ENCODE measurements around the gene PER1. TPM values are rescaled to one million over a fixed set of nuclear protein-coding genes. Genes with fewer than 3 reads are reported as not detected.

Gene PER1
- total and polyA plus RNA-seq, 9 of the 15 experiments (the other 6 are each of a cell fraction or from before 2014, with no cell fraction given): 0.13 to 26.0 (median 3.4) TPM

DNA sequence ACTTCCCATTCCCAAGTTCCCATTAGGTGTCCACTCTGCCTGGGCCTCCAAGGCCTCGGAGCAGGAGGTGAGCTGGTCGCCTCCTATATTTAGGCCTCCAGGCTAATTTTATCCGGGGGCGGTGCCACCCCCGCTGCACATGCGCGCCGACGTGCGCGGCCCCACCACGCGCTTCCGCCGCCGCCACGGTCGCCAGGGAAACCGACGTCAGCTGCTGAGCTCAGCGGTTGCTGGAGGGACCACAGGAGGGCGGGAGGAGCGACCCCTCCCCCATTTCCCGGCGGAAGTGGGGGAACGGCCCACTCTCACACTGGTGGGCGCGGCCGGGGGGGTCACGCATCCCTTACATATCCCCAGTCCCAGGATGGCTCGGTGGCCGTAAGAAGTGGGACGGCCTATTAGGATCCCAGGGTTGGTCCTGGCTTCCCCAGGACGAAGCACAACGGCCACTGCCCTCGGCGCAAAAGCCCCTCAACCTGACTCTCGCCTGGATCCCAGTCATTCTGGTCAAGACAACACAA is 1.0 kb downstream of the PER1 start (continued):
- 0 out of 2 replicates have a peak, but pooled peaks have one; percentile 20 for TF ChIP-seq LCOR (CRISPR knock-in tag; IDR thresholded peaks at IDR 0.05)
- TF ChIP-seq ATF1 (CRISPR knock-in tag; IDR thresholded peaks at IDR 0.05): no peak
- TF ChIP-seq ATF1 (tag; IDR thresholded peaks at IDR 0.05): peak; percentile 87
- peak; percentile 68 to 75 for TF ChIP-seq MAZ (CRISPR knock-in tag; conservative IDR thresholded peaks at IDR 0.05 in 1 of 2, IDR thresholded peaks at IDR 0.05 in 1 of 2)
- peak; percentile 89 for TF ChIP-seq CREM (IDR thresholded peaks at IDR 0.05; ENCODE audit: low read depth)
- TF ChIP-seq SIN3A (IDR thresholded peaks at IDR 0.05; ENCODE audit: borderline replicate concordance in 2 of 2, control insufficient read depth in 1 of 2, low read depth in 2 of 2, low read length in 2 of 2): peak; percentile 40 to 97; a peak in 2 of 4 replicates
- 0 out of 2 replicates have a peak, but pooled peaks have one; percentile 43 for TF ChIP-seq FOXP1 (CRISPR knock-in tag; IDR thresholded peaks at IDR 0.05)
- TF ChIP-seq CREB1 (IDR thresholded peaks at IDR 0.05): 0 out of 2 replicates have a peak, but pooled peaks have one; percentile 62
- TF ChIP-seq CREB1 (CRISPR knock-in tag; IDR thresholded peaks at IDR 0.05): peak; percentile 81
- TF ChIP-seq ZNF717 (CRISPR knock-in tag; IDR thresholded peaks at IDR 0.05): no peak
- peak; percentile 88 for TF ChIP-seq RBM22 (IDR thresholded peaks at IDR 0.05; ENCODE audit: low read depth, low read length, poor library complexity, severe bottlenecking)
- TF ChIP-seq ZBTB12 (CRISPR knock-in tag; IDR thresholded peaks at IDR 0.05): peak; percentile 65
- TF ChIP-seq RFX1 (IDR thresholded peaks at IDR 0.05): peak; percentile 93
- TF ChIP-seq, protein P1, sequence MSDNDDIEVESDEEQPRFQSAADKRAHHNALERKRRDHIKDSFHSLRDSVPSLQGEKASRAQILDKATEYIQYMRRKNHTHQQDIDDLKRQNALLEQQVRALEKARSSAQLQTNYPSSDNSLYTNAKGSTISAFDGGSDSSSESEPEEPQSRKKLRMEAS (CRISPR knock-in tag; IDR thresholded peaks at IDR 0.05): peak; percentile 95
- peak; percentile 96 to 97 for TF ChIP-seq NRF1 (conservative IDR thresholded peaks at IDR 0.05 in 1 of 2, IDR thresholded peaks at IDR 0.05 in 1 of 2)
- TF ChIP-seq, protein P2, sequence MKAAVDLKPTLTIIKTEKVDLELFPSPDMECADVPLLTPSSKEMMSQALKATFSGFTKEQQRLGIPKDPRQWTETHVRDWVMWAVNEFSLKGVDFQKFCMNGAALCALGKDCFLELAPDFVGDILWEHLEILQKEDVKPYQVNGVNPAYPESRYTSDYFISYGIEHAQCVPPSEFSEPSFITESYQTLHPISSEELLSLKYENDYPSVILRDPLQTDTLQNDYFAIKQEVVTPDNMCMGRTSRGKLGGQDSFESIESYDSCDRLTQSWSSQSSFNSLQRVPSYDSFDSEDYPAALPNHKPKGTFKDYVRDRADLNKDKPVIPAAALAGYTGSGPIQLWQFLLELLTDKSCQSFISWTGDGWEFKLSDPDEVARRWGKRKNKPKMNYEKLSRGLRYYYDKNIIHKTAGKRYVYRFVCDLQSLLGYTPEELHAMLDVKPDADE (conservative IDR thresholded peaks at IDR 0.05; ENCODE audit: control insufficient read depth, low read depth, low read length): 0 out of 2 replicates have a peak, but pooled peaks have one; percentile 40
- TF ChIP-seq MAFK (IDR thresholded peaks at IDR 0.05; ENCODE audit: low read length): peak; percentile 19; the same call in 1 of the 2 replicates
- no peak for TF ChIP-seq DNMT1 (IDR thresholded peaks at IDR 0.05)
- TF ChIP-seq SMC3 (conservative IDR thresholded peaks at IDR 0.05; ENCODE audit: insufficient read depth, low read depth, low read length): no peak
- TF ChIP-seq HMGN3 (IDR thresholded peaks at IDR 0.05; ENCODE audit: borderline replicate concordance, extremely low read depth, insufficient read length, low read depth, low read length): peak; percentile 6
- TF ChIP-seq JUN (IDR thresholded peaks at IDR 0.05; ENCODE audit: borderline replicate concordance, low read depth, low read length): peak; percentile 14; the same call in 1 of the 2 replicates
- TF ChIP-seq JUN (CRISPR knock-in tag; IDR thresholded peaks at IDR 0.05; ENCODE audit: borderline replicate concordance): 0 out of 2 replicates have a peak, but pooled peaks have one; percentile 40
- TF ChIP-seq RBFOX2 (IDR thresholded peaks at IDR 0.05; ENCODE audit: low read depth, low read length): peak; percentile 51; the same call in 1 of the 2 replicates
- peak; percentile 62 for TF ChIP-seq MYC (IDR thresholded peaks at IDR 0.05; ENCODE audit: low read depth, low read length)
- no peak for TF ChIP-seq MYC (CRISPR knock-in tag; IDR thresholded peaks at IDR 0.05; ENCODE audit: borderline replicate concordance, low read depth)

All from K562 (cell line).